ENCODE data around the gene ECPAS. TPM values are rescaled to one million over a fixed set of nuclear protein-coding genes. Genes with fewer than 3 reads are reported as not detected.

ECPAS gene
- total RNA-seq, 6 experiments from 2014 or later: 36.8 to 52.8 (median 41.1) TPM

- Histone ChIP-seq H3K27ac (no peak overlapping the region), H3K4me1 (no peaks in the 10 kb centered on the region), H3K4me3 (no peak overlapping the region), H3K9me3 (no peaks in the 10 kb centered on the region), H3K27me3 (no peaks in the 10 kb centered on the region), H3K36me3 (no peaks in the 10 kb centered on the region)
- WGBS (ENCODE audit: insufficient coverage, low coverage, low lambda C conversion rate, missing lambda C conversion rate): 86% methylated on average over 2 of the region's 2 CpGs
- TF ChIP-seq, protein P1, sequence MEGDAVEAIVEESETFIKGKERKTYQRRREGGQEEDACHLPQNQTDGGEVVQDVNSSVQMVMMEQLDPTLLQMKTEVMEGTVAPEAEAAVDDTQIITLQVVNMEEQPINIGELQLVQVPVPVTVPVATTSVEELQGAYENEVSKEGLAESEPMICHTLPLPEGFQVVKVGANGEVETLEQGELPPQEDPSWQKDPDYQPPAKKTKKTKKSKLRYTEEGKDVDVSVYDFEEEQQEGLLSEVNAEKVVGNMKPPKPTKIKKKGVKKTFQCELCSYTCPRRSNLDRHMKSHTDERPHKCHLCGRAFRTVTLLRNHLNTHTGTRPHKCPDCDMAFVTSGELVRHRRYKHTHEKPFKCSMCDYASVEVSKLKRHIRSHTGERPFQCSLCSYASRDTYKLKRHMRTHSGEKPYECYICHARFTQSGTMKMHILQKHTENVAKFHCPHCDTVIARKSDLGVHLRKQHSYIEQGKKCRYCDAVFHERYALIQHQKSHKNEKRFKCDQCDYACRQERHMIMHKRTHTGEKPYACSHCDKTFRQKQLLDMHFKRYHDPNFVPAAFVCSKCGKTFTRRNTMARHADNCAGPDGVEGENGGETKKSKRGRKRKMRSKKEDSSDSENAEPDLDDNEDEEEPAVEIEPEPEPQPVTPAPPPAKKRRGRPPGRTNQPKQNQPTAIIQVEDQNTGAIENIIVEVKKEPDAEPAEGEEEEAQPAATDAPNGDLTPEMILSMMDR (IDR thresholded peaks at IDR 0.05): no peak
- no peak for TF ChIP-seq POLR2A (IDR thresholded peaks at IDR 0.05)
- intact Hi-C loops (cut with DNase I): no loop called here
- ATAC-seq (no peak), DNase-seq (no peak)
Measured at GRCh38 chr9:111527347-111527746, 43.2 kb upstream of the ECPAS start.

DNA sequence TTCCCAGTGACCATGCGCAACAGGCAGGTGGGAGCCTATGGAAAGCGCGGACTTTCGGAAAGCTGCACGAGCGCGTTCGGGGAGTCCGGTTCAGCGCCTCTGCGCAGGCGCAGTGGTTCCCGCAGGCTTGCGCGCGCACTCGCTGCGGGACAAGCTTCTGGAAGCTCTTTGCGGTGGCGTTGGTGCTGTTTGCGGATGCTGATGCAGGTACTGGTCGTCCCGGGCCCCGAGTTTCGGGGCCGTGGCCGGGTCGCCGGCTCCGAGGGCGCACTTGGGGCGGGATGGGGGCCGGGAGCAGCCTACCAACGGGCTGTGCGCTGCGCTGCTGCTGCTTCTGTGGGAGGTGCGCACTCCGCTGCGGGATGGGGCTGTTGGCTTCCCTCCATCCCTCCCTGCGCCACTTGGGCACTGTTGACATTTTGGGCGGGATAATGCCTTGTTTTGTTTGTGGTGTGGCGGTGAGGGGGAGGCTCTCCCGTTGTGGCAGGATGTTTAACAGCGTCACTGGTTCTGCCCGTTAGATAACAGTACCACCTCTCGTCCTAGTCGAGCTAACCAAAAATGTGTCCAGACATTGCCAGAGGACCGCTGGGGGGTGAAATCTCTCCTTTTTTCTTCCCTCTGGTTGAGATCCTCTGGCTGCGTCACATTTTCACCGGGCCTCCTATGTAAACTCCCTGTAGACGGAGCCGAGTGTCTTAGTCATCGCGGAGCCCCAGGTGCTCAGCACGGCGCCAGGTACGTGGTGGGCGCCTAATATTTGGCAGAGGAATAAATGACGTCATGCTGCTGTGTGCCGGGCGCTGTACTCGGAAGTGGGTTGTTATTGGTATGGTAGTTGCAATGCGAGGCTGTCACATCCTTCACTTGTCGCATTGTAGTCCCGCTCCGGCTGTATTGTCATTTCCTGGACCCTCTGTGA is 41.1 kb upstream of the ECPAS start, which contains the start of gene ZNF483:
TSS of gene ZNF483 (plus strand) at position 124 of the 922 bp plus-strand sequence. CDS start 2,217 bp downstream, outside the sequence.
- Histone ChIP-seq H3K4me3 (peak within 1 kb of the TSS; percentile 46 to 63 (median 53)), H3K36me3 (no peaks in the 10 kb centered on the region), H3K4me1 (no peaks in the 10 kb centered on the region), H3K27me3 (no peaks in the 10 kb centered on the region), H3K9me3 (no peaks in the 10 kb centered on the region), H3K27ac (no peak within 1 kb of the TSS)
- intact Hi-C loops (cut with DNase I): no loop called here
- WGBS (ENCODE audit: insufficient coverage, low coverage, low lambda C conversion rate, missing lambda C conversion rate): 9% methylated on average over 29 of the region's 66 CpGs
- peak; percentile 60 to 69 (median 65) for DNase-seq
- peak; percentile 76 to 88 (median 85) for ATAC-seq
- TF ChIP-seq, protein P1 (IDR thresholded peaks at IDR 0.05): no peak
- TF ChIP-seq POLR2A (IDR thresholded peaks at IDR 0.05): no peak

GRCh38 chr9:111524731-111525055 is 40.5 kb upstream of the ECPAS start:
- no peaks in the 10 kb centered on the region for H3K36me3 ChIP-seq
- H3K9me3 ChIP-seq: no peaks in the 10 kb centered on the region
- no peaks in the 10 kb centered on the region for H3K4me1 ChIP-seq
- TF ChIP-seq POLR2A (IDR thresholded peaks at IDR 0.05): no peak
- TF ChIP-seq, protein P1 (IDR thresholded peaks at IDR 0.05): no peak
- 34% methylated on average over 7 of the region's 7 CpGs for WGBS (ENCODE audit: insufficient coverage, low coverage, low lambda C conversion rate, missing lambda C conversion rate)
- DNase-seq: no peak
- H3K27ac ChIP-seq: no peak overlapping the region
- H3K4me3 ChIP-seq: peak overlapping the region; percentile 46 to 63 (median 53)
- intact Hi-C loops (cut with DNase I): no loop called here
- ATAC-seq: no peak
- no peaks in the 10 kb centered on the region for H3K27me3 ChIP-seq

- Histone ChIP-seq H3K4me3 (no peak overlapping the region), H3K27me3 (no peaks in the 10 kb centered on the region), H3K9me3 (no peaks in the 10 kb centered on the region), H3K4me1 (no peaks in the 10 kb centered on the region), H3K36me3 (no peaks in the 10 kb centered on the region), H3K27ac (no peak overlapping the region)
- ATAC-seq (no peak), DNase-seq (no peak)
- intact Hi-C loops (cut with DNase I): no loop called here
- 62% methylated on average over 2 of the region's 2 CpGs for WGBS (ENCODE audit: insufficient coverage, low coverage, low lambda C conversion rate, missing lambda C conversion rate)
- no peak for TF ChIP-seq POLR2A (IDR thresholded peaks at IDR 0.05)
- TF ChIP-seq, protein P1 (IDR thresholded peaks at IDR 0.05): no peak
Measured at GRCh38 chr9:111516061-111516465, 31.9 kb upstream of the ECPAS start.
